K562 (cell line): Measurements from ENCODE around the gene ZBTB20. TPM values are rescaled to one million over a fixed set of nuclear protein-coding genes. Genes with fewer than 3 reads are reported as not detected.

Experiments
- ATAC-seq: fragments of 200-7000 bp; cut with Tn5 transposase; 3 replicates; pipeline ENCODE4 v1.9.1; 2020; ENCODE audit warnings: moderate library complexity
- BruUV-seq: library from RNA; stranded (reverse); fragments of 400-500 nt; replicated peaks from 2 replicates; lab custom pipeline; 2021; lab: Mats Ljungman, UMichigan
- CTCF ChIA-PET: fragments of 300-600 bp; formaldehyde crosslinking; extraction: SDS; loops from one replicate; lab custom pipeline; 2021; ENCODE audit warnings: low intra/inter-chr PET ratio; lab: Yijun Ruan, JAX
- POLR2A ChIA-PET: fragments of 300-600, 350-650 bp; sonication (Branson Sonifier 250); formaldehyde crosslinking; extraction: SDS; loops from one replicate; lab custom pipeline; 2021; ENCODE audit warnings: antibody characterized with exemption, inconsistent platforms; lab: Yijun Ruan, JAX
- DNase-seq, 4 experiments: peaks; one replicate each; pipeline versions ENCODE4 v3.0.0 to v3.0.0-alpha.2; 2011 to 2018; ENCODE audit warnings: low spot score in 3 of 4, mixed read lengths in 3 of 4; ENCODE audit errors: extremely low read depth in 1 of 4
- FAIRE-seq: peaks from 2 replicates; lab custom pipeline; 2011; peaks lifted over from hg19 to GRCh38; lab: Jason Lieb, UNC
- H2AFZ ChIP-seq: 2 replicates; pipeline ENCODE4 v1.6.0; 2011; ENCODE audit warnings: low read depth, low read length, control low read depth, inconsistent platforms
- H3K27ac ChIP-seq: fragments of 200-600 bp; 3 replicates; pipeline ENCODE4 v1.8.0; 2011; ENCODE audit warnings: low read depth, mild to moderate bottlenecking, control low read depth, inconsistent platforms, low read length, moderate library complexity, mixed read lengths; ENCODE audit errors: extremely low read depth
- H3K27me3 ChIP-seq, 2 experiments: fragments of 300-600 bp in 1 of 2; 2 replicates in 1 of 2; 3 replicates in 1 of 2; pipeline versions ENCODE4 v1.6.0 to v1.8.0; 2011; ENCODE audit warnings: inconsistent platforms in 2 of 2, low read length in 2 of 2, mild to moderate bottlenecking in 1 of 2, mixed read lengths in 1 of 2, moderate library complexity in 1 of 2; ENCODE audit not compliant: control insufficient read depth in 2 of 2, insufficient read depth in 2 of 2
- H3K36me3 ChIP-seq: fragments of 300-600 bp; 3 replicates; pipeline ENCODE4 v1.8.0; 2011; ENCODE audit warnings: mild to moderate bottlenecking, low read length, inconsistent platforms; ENCODE audit not compliant: control insufficient read depth, insufficient read depth
- H3K4me1 ChIP-seq, 2 experiments: fragments of 200-600 bp in 1 of 2; replicated peaks in 1 of 2; 2 replicates in 1 of 2; 3 replicates in 1 of 2; pipeline versions ENCODE4 v1.5.1 to v1.8.0; 2011; ENCODE audit warnings: inconsistent platforms in 2 of 2, low read length in 2 of 2, mild to moderate bottlenecking in 1 of 2, mixed read lengths in 1 of 2, moderate library complexity in 1 of 2; ENCODE audit not compliant: control insufficient read depth in 2 of 2, insufficient read depth in 2 of 2
- H3K4me2 ChIP-seq: 2 replicates; pipeline ENCODE4 v1.6.1; 2011; ENCODE audit warnings: low read length, control low read depth, inconsistent platforms, mixed read lengths; ENCODE audit not compliant: insufficient read depth
- H3K4me3 ChIP-seq: fragments of 200-600 bp; sonication (generic), shearing (Covaris generic); 2 replicates; pipeline ENCODE4 v1.5.1; 2016; ENCODE audit warnings: control low read depth, inconsistent platforms
- H3K79me2 ChIP-seq: fragments of 200-600 bp; 3 replicates; pipeline ENCODE4 v1.8.0; 2011; ENCODE audit warnings: low read length, inconsistent platforms; ENCODE audit not compliant: control insufficient read depth, insufficient read depth
- H3K9ac ChIP-seq, 2 experiments: 2 replicates each; pipeline versions ENCODE4 v1.6.0 to v1.6.1; 2011; ENCODE audit warnings: low read depth in 2 of 2, low read length in 2 of 2, control low read depth in 1 of 2, inconsistent platforms in 1 of 2, mild to moderate bottlenecking in 1 of 2, mixed read lengths in 1 of 2; ENCODE audit not compliant: insufficient read depth in 1 of 2
- H3K9me1 ChIP-seq: one replicate; pipeline ENCODE4 v1.6.0; 2011; ENCODE audit warnings: inconsistent platforms, mild to moderate bottlenecking, low read length, moderate library complexity; ENCODE audit not compliant: control insufficient read depth, insufficient read depth
- H3K9me3 ChIP-seq: replicated peaks from 2 replicates; pipeline ENCODE4 v1.5.1; 2011; ENCODE audit warnings: low read depth, low read length, inconsistent platforms; ENCODE audit not compliant: control insufficient read depth, insufficient read depth
- H4K20me1 ChIP-seq: replicated peaks from 2 replicates; pipeline ENCODE4 v1.6.1; 2011; ENCODE audit warnings: low read length, inconsistent platforms, mixed read lengths; ENCODE audit not compliant: control insufficient read depth, insufficient read depth
- ATF3 ChIP-seq, 2 experiments: fragments of 450-650 bp in 1 of 2; sonication (generic) in 1 of 2; formaldehyde crosslinking in 1 of 2; IDR thresholded peaks in 1 of 2; conservative IDR thresholded peaks in 1 of 2; 2 replicates each; pipeline versions ENCODE4 v1.6.1 to v1.8.1; 2016 to 2023; ENCODE audit warnings: mild to moderate bottlenecking in 2 of 2, moderate library complexity in 2 of 2, inconsistent platforms in 1 of 2, missing genetic modification reagents in 1 of 2
- CCAR2 ChIP-seq: fragments of 200-400 bp; formaldehyde crosslinking; IDR thresholded peaks from 2 replicates; pipeline ENCODE4 v1.6.1; 2017; ENCODE audit warnings: mild to moderate bottlenecking, low read depth, low read length
- MAFK ChIP-seq: IDR thresholded peaks from 2 replicates; pipeline ENCODE4 v1.6.1; 2011; ENCODE audit warnings: low read length, improper control_type of control experiment
- SAFB ChIP-seq: fragments of 200-400 bp; formaldehyde crosslinking; IDR thresholded peaks from 2 replicates; pipeline ENCODE4 v1.6.1; 2017; ENCODE audit warnings: low read depth, low read length, borderline replicate concordance
- ZBED1 ChIP-seq: IDR thresholded peaks from 2 replicates; pipeline ENCODE4 v1.6.1; 2014
- ZNF124 ChIP-seq: sonication (generic); formaldehyde crosslinking; IDR thresholded peaks from 2 replicates; pipeline ENCODE4 v1.8.1; 2022; ENCODE audit warnings: missing genetic modification reagents
- ZNF263 ChIP-seq: sonication (generic); formaldehyde crosslinking; IDR thresholded peaks from 2 replicates; pipeline ENCODE4 v1.8.0; 2022; ENCODE audit warnings: mild to moderate bottlenecking, missing genetic modification reagents, borderline replicate concordance
- ZNF785 ChIP-seq: fragments of 250-450 bp; sonication (Bioruptor Pico); IDR thresholded peaks from 2 replicates; pipeline ENCODE4 v1.4.0; 2020; ENCODE audit warnings: mild to moderate bottlenecking
- ZSCAN29 ChIP-seq: fragments of 450-650 bp; IDR thresholded peaks from 2 replicates; pipeline ENCODE4 v1.6.1; 2017
- WGBS: fragments of 100-300 bp; shearing (Covaris generic); methylation state at CpG from one replicate; pipeline ENCODE4 v1.1.6; 2016; ENCODE audit warnings: low coverage, mixed read lengths; ENCODE audit not compliant: insufficient coverage; ENCODE audit errors: missing lambda C conversion rate; 5-methylcytosine and 5-hydroxymethylcytosine counted together
- in situ Hi-C: fragments of 300-500 bp; cut with MboI; formaldehyde crosslinking; loops from 4 replicates; pipeline ENCODE4 v1.15.0; 2018; ENCODE audit warnings: inconsistent platforms, mixed read lengths
- intact Hi-C: fragments of 100-400 bp; cut with micrococcal nuclease; formaldehyde crosslinking; loops from 2 replicates; pipeline ENCODE4 v1.14.2; 2022
- polyA plus RNA-seq, 8 experiments: library from polyadenylated mRNA; depleted of rRNA in 4 of 8; stranded (reverse) in 5 of 8; unstranded in 3 of 8; fragments of >200 nt; fragmentation: Nextera tagmentation in 2 of 8; fragmentation: Illumina TruSeq in 1 of 8; extraction: Ambion mirVana in 2 of 8; extraction: Trizol in 1 of 8; gene quantifications; 2 replicates each; pipeline versions ENCODE4 v1.2.1 to v1.2.3, GENCODE V29; 2011 to 2014; ENCODE audit warnings: inconsistent platforms in 1 of 8, missing spikeins in 1 of 8
- total RNA-seq, 7 experiments: library from RNA; depleted of rRNA in 6 of 7; stranded (reverse); fragments of >200 nt in 6 of 7; fragmentation: Illumina TruSeq in 2 of 7; extraction: Trizol in 2 of 7; gene quantifications; 2 replicates each; pipeline versions ENCODE4 v1.2.1 to v1.2.3, GENCODE V29; 2011 to 2021; ENCODE audit warnings: low replicate concordance in 1 of 7

ZBTB20 gene
- total and polyA plus RNA-seq, 9 of the 15 experiments (the other 6 are each of a cell fraction or from before 2014, with no cell fraction given), result 0.17 to 1.7 (median 0.45) TPM

- Histone ChIP-seq H3K36me3 (no peaks in the 10 kb centered on the region), H3K27me3 (no peaks in the 10 kb centered on the region), H3K27ac (no peak overlapping the region), H3K4me2 (no peak overlapping the region), H4K20me1 (no peaks in the 10 kb centered on the region), H3K9ac (no peak overlapping the region), H3K4me3 (no peak overlapping the region), H2AFZ (no peak overlapping the region), H3K4me1 (no peaks in the 10 kb centered on the region), H3K9me3 (no peaks in the 10 kb centered on the region), H3K9me1 (no peaks in the 10 kb centered on the region), H3K79me2 (no peaks in the 10 kb centered on the region)
- in situ Hi-C loops (no loop called here), intact Hi-C loops (no loop called here)
- 0% methylated on average over 1 of the region's 1 CpG for WGBS
- TF ChIP-seq ZBED1 (no peak), ZNF124 (CRISPR knock-in tag) (no peak), ZNF785 (CRISPR knock-in tag) (no peak), CCAR2 (no peak), ZNF263 (CRISPR knock-in tag) (no peak), SAFB (no peak), ZSCAN29 (no peak)
- no peak for FAIRE-seq
- BruUV-seq, result no TSS peak
- no peak for ATAC-seq
- CTCF ChIA-PET, result no interaction called here
- DNase-seq, result no peak
- POLR2A ChIA-PET, result no interaction called here
These were observed 628.8 kb downstream of the ZBTB20 start for GRCh38 chr3:114518206-114518808.

DNA sequence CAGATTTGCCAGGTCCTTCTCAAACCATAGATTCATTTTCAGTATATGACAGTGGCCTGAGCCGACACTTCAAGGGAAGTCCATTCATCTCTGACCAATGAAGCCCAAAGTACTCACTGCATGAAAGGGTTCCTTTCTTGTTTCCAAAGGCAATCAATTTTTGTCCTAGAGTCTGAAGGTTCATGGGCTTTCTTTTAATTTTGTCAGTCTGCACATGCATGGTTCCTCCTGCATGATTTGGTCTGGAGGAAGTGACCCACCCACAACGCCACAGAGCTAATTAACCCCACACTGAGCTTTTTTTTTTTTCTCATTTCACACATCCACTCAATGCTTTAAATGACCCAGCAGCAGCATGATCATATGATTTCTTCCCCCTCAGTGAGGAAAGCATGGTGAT, 636.9 kb downstream of the ZBTB20 start:
- Histone ChIP-seq H4K20me1 (no peaks in the 10 kb centered on the region), H2AFZ (no peak overlapping the region), H3K4me2 (no peak overlapping the region), H3K4me3 (no peak overlapping the region), H3K79me2 (no peaks in the 10 kb centered on the region), H3K27me3 (no peaks in the 10 kb centered on the region), H3K27ac (no peak overlapping the region), H3K9me1 (no peaks in the 10 kb centered on the region), H3K9me3 (no peaks in the 10 kb centered on the region), H3K9ac (no peak overlapping the region), H3K36me3 (no peaks in the 10 kb centered on the region), H3K4me1 (no peaks in the 10 kb centered on the region)
- no peak for ATAC-seq
- in situ Hi-C loops, result no loop called here
- FAIRE-seq, result no peak
- ChIA-PET CTCF (no interaction called here), POLR2A (no interaction called here)
- 0% methylated on average over 2 of the region's 2 CpGs for WGBS
- no peak for DNase-seq
- intact Hi-C loops, result no loop called here
- no TSS peak for BruUV-seq
- TF ChIP-seq ATF3 (IDR thresholded peaks at IDR 0.05) (no peak), ATF3 (CRISPR knock-in tag; conservative IDR thresholded peaks at IDR 0.05) (no peak), MAFK (no peak)
